MG63 (cell line): ENCODE results near the gene HEATR5B. TPM values are rescaled to one million over a fixed set of nuclear protein-coding genes. Genes with fewer than 3 reads are reported as not detected.
A peak's percentile ranks its signal among the peaks of the same experiment; 100 is the strongest.

ENCODE experiments used
- DNase-seq: peaks from one replicate; pipeline ENCODE4 v3.0.0-alpha.2; 2020
- H3K27me3 ChIP-seq: fragments of 250-450 bp; sonication (Bioruptor Pico); 2 replicates; pipeline ENCODE4 v1.5.1; 2020; ENCODE audit warnings: mild to moderate bottlenecking, moderate library complexity
- H3K36me3 ChIP-seq: fragments of 250-450 bp; sonication (Bioruptor Pico); 2 replicates; pipeline ENCODE4 v1.5.1; 2020; ENCODE audit warnings: mild to moderate bottlenecking, moderate library complexity
- H3K4me3 ChIP-seq: fragments of 250-450 bp; sonication (Bioruptor Pico); 2 replicates; pipeline ENCODE4 v1.5.1; 2020; ENCODE audit warnings: mild to moderate bottlenecking, moderate library complexity
- H3K9me3 ChIP-seq: fragments of 250-450 bp; sonication (Bioruptor Pico); 2 replicates; pipeline ENCODE4 v1.5.1; 2020; ENCODE audit warnings: mild to moderate bottlenecking, moderate library complexity
- total RNA-seq: library from RNA; depleted of rRNA; stranded (reverse); fragments of >200 nt; shearing (Covaris generic); gene quantifications from 2 replicates; pipeline ENCODE4 v1.2.3, GENCODE V29; 2014; ENCODE audit warnings: low replicate concordance; rRNA removed

Gene HEATR5B
- total RNA-seq: 2.9 and 3.5 TPM in 2 replicates

DNA sequence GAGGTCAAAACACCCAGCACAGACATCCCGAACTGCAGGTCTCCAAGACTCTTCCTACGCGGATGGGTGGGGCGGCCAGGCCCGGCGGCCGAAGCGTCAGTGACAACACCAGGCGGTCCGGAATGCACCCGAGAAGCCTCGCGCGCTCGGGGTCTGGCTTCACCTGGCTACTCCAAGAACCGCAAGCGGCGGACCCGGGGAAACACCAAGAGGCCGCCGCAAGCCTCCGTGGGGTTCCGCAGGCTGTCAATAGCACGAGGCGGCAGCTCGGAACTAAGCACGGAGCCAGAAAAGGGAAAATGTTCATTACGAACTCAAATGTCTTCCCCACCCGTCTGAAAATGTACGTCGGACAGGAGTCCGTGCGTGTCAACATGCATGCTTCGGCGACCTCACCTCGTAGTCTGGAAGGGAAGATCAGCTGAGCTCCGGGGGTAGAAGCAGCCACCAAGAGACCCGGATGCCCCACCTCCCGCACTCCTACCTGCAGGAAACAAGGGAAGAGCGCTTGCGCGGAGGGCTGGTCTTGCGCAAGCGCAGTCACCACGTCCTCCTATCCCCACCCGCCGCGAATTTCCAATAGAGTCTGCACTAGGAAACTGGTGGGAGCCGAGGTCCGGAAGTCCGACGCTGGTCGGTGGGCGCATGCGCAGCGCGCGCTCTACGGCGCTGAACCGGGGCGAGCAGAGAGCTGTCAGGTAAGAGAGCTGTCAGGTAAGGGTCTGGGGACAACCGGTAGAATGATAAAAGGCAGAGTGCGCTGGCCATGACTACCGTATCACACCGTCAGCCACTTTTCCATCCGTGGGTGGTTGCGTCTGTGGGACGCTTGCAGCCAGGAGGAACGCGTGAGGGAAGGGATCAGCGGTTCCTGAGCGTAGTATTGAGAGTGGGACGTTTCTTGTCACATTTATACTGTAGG, at the start of gene HEATR5B, which contains the start of gene GPATCH11:
Gene HEATR5B, minus strand, starts transcription at position 500 of the 922 bp plus-strand sequence. CDS start 958 bp downstream, outside the sequence.
Gene GPATCH11, plus strand, starts transcription at position 646 of the 922 bp plus-strand sequence. CDS start 3,864 bp downstream, outside the sequence.
- peaks cover 23% of the 10 kb centered on the region for H3K36me3 ChIP-seq
- DNase-seq: peak; percentile 92
- H3K4me3 ChIP-seq: peak within 1 kb of the TSS; percentile 97
- H3K27me3 ChIP-seq: no peaks in the 10 kb centered on the region
- H3K9me3 ChIP-seq: no peaks in the 10 kb centered on the region

DNA sequence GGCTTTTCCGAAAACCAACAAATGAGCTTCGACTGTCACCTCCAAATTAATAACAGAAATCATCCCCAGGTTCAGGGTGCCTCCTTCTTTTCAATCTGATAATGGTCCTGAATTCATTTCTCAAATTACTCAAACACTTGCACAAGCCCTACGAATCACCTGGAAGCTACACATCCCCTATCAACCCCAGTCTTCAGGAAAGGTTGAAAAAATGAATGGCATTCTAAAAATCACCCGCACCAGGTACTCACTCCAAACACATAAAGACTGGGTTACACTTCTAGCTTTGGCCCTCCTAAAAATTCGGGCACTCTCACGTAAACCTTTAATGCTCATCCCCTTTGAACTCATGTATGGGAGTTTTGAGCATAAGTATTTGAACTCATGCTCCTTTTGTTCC, 48.7 kb upstream of the HEATR5B start:
- no peaks in the 10 kb centered on the region for H3K27me3 ChIP-seq
- DNase-seq: no peak
- no peak overlapping the region for H3K4me3 ChIP-seq
- no peaks in the 10 kb centered on the region for H3K9me3 ChIP-seq
- peaks cover 77% of the 10 kb centered on the region for H3K36me3 ChIP-seq

DNA sequence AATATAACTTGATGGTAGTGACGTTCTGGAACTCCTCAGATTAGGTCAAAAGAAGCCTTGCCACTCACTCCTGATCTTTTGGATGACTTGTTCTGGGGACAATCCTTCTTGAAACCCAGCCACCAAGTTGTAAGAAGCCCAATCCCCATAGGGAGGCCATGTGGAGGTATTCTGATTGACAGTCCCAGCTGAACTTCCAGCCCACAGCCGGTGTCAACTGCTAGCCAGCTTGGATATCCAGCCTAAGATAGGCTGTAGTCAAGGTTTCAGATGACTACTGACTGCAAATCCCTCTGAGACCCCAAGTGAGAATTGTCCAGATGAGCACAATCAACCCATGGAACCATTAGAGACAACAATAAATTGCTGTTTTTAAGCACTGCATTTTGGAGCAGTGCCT, 41.2 kb upstream of the HEATR5B start:
- Histone ChIP-seq H3K9me3 (no peaks in the 10 kb centered on the region), H3K27me3 (no peaks in the 10 kb centered on the region), H3K36me3 (peaks cover 46% of the 10 kb centered on the region), H3K4me3 (no peak overlapping the region)
- no peak for DNase-seq

DNA sequence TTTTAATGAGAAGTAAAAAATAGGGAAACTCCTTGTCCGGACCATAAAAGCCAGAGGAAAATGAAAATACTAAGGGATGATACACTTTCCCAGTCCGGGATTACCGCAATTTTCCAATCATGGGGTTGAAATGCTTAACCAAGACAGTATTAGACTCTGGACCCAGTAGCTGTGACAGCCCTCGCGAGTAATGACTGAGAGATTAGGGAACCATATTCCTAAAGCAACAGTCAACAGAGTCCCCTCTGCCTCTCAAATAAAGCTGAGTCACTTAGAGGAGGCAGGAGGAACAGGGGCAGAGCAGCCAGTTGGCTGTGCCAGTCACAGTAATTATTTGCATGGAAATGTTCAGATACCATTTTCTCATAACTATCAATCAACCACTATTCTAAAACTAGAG, 35.0 kb upstream of the HEATR5B start:
- H3K4me3 ChIP-seq: no peak overlapping the region
- no peaks in the 10 kb centered on the region for H3K27me3 ChIP-seq
- peaks cover 41% of the 10 kb centered on the region for H3K36me3 ChIP-seq
- no peak for DNase-seq
- no peaks in the 10 kb centered on the region for H3K9me3 ChIP-seq

DNA sequence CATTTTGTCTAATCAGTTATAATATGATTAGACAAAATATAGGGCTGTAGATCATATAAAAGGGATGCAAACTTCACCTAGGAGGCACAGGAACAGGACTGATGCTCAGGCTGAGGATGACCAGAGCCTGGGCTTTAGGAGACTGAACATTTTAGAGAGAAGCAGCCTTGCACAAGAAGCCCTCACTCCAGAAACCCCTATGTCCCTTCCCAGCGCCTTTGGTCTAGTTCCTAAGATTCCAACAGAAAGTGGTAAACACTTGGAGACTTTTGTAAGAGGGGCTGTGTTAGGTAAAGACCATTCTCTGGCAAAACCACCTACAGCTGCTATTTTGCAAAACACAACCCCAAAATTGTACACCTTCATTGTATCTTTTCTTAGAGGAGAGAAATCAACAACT, 33.4 kb upstream of the HEATR5B start:
- DNase-seq: no peak
- H3K9me3 ChIP-seq: no peaks in the 10 kb centered on the region
- no peaks in the 10 kb centered on the region for H3K27me3 ChIP-seq
- no peak overlapping the region for H3K4me3 ChIP-seq
- peaks cover 41% of the 10 kb centered on the region for H3K36me3 ChIP-seq

DNA sequence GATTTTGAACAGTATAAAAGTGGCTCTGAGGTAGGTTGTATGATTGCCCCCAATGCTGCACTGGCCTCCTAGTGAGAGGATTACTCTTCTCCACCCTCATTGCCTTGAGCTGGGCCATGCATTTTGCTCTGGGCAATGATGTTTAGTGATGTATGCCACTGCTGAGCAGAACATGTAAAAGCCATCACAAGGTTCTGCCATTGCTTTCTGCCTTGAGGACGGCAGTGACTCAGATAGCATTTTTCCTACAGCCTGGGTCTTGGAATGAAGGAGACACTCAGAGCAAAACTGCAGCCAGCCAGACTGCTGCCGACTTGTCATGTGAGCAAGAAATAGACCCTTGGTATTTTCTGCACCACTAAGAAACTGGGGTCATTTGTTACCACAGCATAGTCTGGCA, 27.8 kb upstream of the HEATR5B start:
- DNase-seq: no peak
- Histone ChIP-seq H3K4me3 (no peak overlapping the region), H3K27me3 (no peaks in the 10 kb centered on the region), H3K9me3 (no peaks in the 10 kb centered on the region), H3K36me3 (peaks cover 63% of the 10 kb centered on the region)

DNA sequence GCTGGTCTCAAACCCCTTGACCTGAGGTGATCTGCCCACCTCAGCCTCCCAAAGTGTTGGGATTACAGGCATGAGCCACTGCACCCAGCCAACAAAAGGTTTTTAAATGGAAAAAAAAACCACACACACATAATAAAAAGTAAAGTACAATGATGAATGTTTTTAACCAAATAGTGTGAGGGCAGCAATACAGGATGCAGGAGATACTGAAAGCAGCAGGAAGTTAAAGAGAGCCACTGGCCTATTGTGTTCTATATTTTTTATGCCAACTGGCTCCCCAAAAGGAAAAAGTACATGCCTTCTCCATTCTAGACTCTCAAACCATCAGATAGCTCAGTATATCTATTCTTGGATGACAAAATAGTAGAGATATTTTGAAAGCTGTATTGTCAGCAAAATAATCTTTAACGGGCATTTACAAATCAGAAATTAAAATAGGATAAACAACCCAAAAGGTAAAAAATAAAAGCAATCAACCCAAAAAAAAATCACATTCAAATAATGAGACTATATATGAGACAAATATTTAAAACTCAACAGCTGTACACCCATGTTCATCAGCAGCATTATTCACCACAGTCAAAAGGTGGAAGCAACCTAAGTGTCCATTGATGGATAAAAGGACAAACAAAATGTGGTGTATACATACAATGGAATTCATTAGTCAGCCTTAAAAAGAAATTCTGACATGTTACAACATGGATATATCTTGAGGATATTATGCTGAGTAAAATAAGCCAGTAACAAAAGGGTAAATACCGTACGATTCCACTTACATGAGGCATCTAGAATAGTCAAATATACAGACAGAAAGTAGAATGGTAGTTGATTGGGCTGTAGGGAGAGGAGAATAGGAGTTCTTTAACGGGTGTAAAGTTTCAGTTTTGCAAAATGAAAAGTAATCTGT, 26.4 kb upstream of the HEATR5B start:
- Histone ChIP-seq H3K9me3 (no peaks in the 10 kb centered on the region), H3K27me3 (no peaks in the 10 kb centered on the region), H3K4me3 (no peak overlapping the region), H3K36me3 (peaks cover 64% of the 10 kb centered on the region)
- no peak for DNase-seq

DNA sequence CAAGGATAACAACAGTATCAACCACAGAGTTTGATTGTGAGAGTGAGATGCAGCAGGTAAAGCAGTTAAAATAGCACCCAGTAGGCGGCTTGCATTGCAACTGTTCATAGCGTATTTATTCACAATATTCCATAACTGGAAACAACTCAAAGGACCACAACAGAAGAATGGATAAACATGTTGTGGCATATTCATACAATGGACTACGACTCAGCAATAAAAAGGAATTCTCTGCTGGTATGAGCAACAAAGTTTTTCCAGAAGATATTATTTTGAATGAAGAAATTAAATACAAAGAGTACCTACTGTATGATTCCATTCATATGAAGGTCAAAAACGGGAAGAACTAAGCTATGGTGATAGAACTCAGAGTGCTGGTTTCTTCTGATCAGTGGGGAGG, 25.4 kb upstream of the HEATR5B start:
- Histone ChIP-seq H3K36me3 (peaks cover 65% of the 10 kb centered on the region), H3K4me3 (no peak overlapping the region), H3K9me3 (no peaks in the 10 kb centered on the region), H3K27me3 (no peaks in the 10 kb centered on the region)
- no peak for DNase-seq

DNA sequence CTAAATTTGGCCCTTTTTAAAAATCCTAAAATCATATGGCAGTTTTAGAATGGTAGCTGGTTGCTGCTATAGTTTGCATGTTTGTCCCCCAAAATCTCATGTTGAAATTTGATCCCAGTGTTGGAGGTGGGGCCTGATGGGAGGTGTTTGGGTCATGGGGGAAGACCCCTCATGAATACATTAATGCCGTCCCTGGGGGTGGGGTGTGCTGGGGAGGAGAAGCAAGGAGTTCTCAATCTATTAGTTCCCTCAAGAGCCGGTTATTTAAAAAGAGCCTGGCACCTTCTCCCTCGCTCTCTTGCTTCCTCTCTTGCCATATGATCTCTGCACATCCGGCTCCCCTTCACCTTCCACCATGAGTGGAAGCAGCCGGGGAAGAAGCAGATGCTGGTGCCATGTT, 21.0 kb upstream of the HEATR5B start:
- Histone ChIP-seq H3K9me3 (no peaks in the 10 kb centered on the region), H3K36me3 (peaks cover 72% of the 10 kb centered on the region), H3K4me3 (no peak overlapping the region), H3K27me3 (no peaks in the 10 kb centered on the region)
- no peak for DNase-seq

DNA sequence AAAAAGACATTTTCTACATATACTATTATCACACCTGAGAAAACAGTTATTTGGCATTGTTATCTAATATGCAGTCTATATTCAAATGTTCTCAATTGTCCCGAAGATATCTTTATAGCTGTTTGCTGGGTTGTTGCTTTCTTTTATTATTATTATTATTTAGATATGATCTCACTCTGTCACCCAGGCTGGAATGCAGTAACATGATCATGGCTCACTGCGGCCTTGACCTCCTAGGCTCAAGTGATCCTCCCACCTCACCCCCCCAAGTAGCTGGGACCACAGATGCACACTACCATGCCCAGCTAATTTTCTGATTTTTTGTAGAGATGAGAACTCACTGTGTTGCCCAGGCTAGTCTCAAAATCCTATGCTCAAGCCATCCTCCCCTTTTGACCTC, 20.0 kb upstream of the HEATR5B start:
- Histone ChIP-seq H3K27me3 (no peaks in the 10 kb centered on the region), H3K4me3 (no peak overlapping the region), H3K9me3 (no peaks in the 10 kb centered on the region), H3K36me3 (peaks cover 66% of the 10 kb centered on the region)
- DNase-seq: no peak

DNA sequence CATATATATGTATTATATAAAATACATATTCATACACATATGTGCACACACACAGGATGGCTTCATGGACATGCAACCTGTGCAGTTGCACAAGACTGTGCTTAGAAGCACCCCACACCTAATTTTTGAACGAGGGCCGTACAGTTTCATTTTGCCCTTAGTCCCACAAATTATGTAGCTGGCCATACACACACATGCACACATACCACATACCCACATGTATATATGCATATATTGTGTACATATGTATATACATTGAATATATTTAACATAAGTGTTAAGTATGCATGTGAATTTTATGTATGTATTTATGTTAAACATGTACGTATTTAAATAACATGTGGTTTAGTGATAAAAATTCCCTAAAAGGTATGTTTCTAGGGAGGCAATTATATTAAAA, 18.4 kb upstream of the HEATR5B start:
- no peak overlapping the region for H3K4me3 ChIP-seq
- H3K27me3 ChIP-seq: no peaks in the 10 kb centered on the region
- DNase-seq: no peak
- H3K36me3 ChIP-seq: peaks cover 53% of the 10 kb centered on the region
- H3K9me3 ChIP-seq: no peaks in the 10 kb centered on the region

DNA sequence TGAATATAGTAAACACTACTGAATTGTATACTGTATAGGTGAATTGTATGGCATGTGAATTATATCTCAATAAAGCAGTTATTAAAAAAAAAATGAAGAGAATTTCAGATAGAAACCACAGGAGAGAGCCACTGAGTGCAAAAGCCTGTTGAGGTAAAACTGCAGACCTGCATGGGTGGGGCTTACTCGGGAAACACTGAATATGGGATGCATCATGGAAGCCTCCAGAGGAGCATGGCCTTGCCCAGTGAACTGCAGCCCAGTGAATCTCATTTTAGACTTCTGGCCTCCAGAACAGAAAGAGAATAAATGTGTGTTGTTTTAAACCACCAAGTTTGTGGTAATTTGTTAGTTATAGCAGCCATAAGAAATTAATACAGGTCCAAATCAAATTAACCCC, 15.9 kb upstream of the HEATR5B start:
- DNase-seq: no peak
- no peaks in the 10 kb centered on the region for H3K9me3 ChIP-seq
- no peak overlapping the region for H3K4me3 ChIP-seq
- H3K27me3 ChIP-seq: no peaks in the 10 kb centered on the region
- peaks cover 39% of the 10 kb centered on the region for H3K36me3 ChIP-seq

DNA sequence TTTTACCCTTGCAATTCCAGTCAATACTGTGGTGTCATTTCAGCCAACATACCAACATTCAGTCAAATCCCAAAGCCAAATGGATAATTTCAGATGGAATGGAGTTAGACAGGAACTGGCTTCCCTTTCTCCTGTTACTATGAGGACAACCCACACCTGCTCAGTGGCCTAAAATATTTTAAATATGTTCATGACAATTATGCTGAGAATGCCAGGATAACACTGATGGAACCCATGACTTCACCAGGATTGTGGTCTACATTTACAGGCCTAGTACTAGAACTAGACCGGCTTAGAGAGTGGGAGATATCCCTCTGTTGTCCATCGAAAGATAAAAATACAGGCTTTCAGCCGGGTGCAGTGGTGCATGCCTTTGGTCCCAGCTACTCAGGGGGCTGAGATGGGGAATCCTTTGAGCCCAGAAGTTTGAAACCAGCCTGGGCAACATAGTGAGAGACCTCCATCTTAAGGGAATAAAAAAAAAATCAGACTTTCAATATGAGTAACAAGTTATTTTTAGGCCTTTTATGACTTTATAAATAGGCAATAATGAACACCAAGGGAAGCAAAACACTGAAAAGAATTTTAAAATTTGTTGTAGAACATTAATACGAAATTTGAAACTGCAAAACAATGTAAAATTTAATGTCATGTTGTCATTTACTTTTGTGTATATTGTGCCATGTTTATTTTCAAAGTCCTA, 14.4 kb upstream of the HEATR5B start:
- no peaks in the 10 kb centered on the region for H3K9me3 ChIP-seq
- H3K4me3 ChIP-seq: no peak overlapping the region
- peaks cover 42% of the 10 kb centered on the region for H3K36me3 ChIP-seq
- no peaks in the 10 kb centered on the region for H3K27me3 ChIP-seq
- DNase-seq: no peak

DNA sequence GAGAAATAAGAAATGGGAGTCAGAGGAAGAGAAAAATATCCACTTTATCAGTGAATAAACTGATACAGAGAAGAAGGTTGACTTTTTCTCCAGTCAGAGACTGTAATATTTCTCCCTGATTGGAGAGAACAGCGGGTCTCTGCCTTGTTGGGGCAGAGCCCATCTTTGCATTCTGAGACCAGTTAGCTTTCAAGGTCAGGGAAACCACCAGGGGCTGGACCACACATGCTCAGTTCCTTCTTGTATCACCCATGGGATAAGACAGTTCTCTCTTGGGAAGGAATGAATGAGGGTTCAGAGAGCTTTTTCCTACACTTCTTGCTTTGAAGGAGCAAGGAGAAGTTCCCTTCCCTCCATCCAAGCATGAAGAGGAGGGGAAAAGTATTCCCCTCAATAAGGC, 12.4 kb upstream of the HEATR5B start:
- DNase-seq: no peak
- Histone ChIP-seq H3K36me3 (peaks cover 40% of the 10 kb centered on the region), H3K9me3 (no peaks in the 10 kb centered on the region), H3K27me3 (no peaks in the 10 kb centered on the region), H3K4me3 (no peak overlapping the region)

DNA sequence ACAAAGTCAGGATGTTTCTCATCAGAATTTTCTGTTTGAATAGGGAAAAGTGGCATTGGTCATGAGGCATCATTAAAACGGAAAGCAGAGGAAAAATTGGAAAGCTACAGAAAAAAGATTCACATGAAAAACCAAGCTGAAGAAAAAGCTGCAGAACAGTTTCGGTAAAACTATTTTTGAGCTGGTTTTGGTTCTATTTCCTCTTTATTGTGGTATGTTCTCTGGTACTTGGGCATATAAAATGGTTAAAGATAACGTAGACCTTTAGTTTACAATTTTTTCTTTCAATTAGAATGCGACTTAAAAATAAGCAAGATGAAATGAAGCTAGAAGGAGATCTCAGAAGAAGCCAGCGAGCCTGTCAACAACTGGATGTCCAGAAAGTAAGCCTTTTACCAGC, 7.7 kb upstream of the HEATR5B start:
- H3K4me3 ChIP-seq: no peak overlapping the region
- DNase-seq: no peak
- H3K9me3 ChIP-seq: no peaks in the 10 kb centered on the region
- peaks cover 37% of the 10 kb centered on the region for H3K36me3 ChIP-seq
- no peaks in the 10 kb centered on the region for H3K27me3 ChIP-seq

DNA sequence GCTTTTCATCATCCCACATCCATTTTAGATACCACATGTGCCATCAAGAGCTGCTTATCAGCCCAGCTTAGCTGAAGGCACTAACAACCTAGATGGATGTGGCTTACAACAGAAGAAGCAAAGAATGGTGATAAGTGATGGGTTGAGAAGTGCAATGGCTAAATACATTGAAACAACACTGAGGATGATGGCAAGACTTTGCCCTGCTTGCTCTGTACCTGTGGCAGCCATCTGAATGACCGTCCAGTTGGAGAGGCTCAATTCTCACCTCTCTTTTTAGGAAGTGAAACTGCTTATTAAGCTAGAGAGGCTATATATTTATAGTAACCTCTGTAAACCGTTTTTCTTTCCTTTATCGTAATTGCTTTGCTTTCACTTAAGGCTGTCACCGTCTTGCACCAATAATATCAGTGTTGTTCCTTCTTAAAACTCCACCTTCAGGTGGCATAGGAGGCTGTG, 5.9 kb upstream of the HEATR5B start:
- no peaks in the 10 kb centered on the region for H3K9me3 ChIP-seq
- H3K4me3 ChIP-seq: no peak overlapping the region
- H3K27me3 ChIP-seq: no peaks in the 10 kb centered on the region
- peaks cover 40% of the 10 kb centered on the region for H3K36me3 ChIP-seq
- no peak for DNase-seq
